OCI-LY3 (cell line): Measurements from ENCODE around the gene HECA.
"Not testable (repeated sequence)": the region's sequence is repeated elsewhere in the genome, so short reads cannot be mapped to it uniquely, and the experiment has no call there.

Source experiments
- H2AFZ ChIP-seq: fragments of 200-600, 300-600 bp; shearing (Covaris generic); 2 replicates; pipeline ENCODE4 v1.6.0; 2014; ENCODE audit warnings: antibody characterized with exemption, low read depth, low read length
- H3K27ac ChIP-seq: fragments of 200-600, 300-600 bp; sonication (generic); 2 replicates; pipeline ENCODE4 v1.5.1; 2014; ENCODE audit warnings: mild to moderate bottlenecking, low read length, moderate library complexity, mixed read lengths
- H3K27me3 ChIP-seq: fragments of 200-600, 300-600 bp; sonication (generic); 2 replicates; pipeline ENCODE4 v1.6.1; 2014; ENCODE audit warnings: low read depth, low read length, mixed read lengths
- H3K36me3 ChIP-seq: fragments of 200-600, 300-600 bp; sonication (generic); replicated peaks from 2 replicates; pipeline ENCODE3; 2014; ENCODE audit warnings: low read depth, low read length, mixed read lengths
- H3K4me1 ChIP-seq: fragments of 300-600, 200-600 bp; sonication (generic); 2 replicates; pipeline ENCODE4 v1.6.1; 2014; ENCODE audit warnings: low read length, mixed read lengths
- H3K4me2 ChIP-seq: fragments of 200-600, 300-600 bp; sonication (generic); 2 replicates; pipeline ENCODE4 v1.6.1; 2014; ENCODE audit warnings: low read length, mixed read lengths
- H3K4me3 ChIP-seq: fragments of 300-600, 200-600 bp; sonication (generic); 2 replicates; pipeline ENCODE4 v1.5.1; 2014; ENCODE audit warnings: antibody characterized with exemption, mild to moderate bottlenecking, low read length, moderate library complexity
- H3K79me2 ChIP-seq: fragments of 300-600, 200-600 bp; shearing (Covaris generic); 2 replicates; pipeline ENCODE4 v1.6.1; 2014; ENCODE audit warnings: mild to moderate bottlenecking, low read length, mixed read lengths
- H3K9ac ChIP-seq: fragments of 300-600, 200-600 bp; shearing (Covaris generic); 2 replicates; pipeline ENCODE4 v1.6.0; 2014; ENCODE audit warnings: mild to moderate bottlenecking, low read length, moderate library complexity
- H3K9me3 ChIP-seq: fragments of 200-600, 300-600 bp; shearing (Covaris generic); 2 replicates; pipeline ENCODE4 v1.6.1; 2014; ENCODE audit warnings: low read length, mixed read lengths; ENCODE audit not compliant: insufficient read depth
- H4K20me1 ChIP-seq: fragments of 200-600, 300-600 bp; sonication (generic); 2 replicates; pipeline ENCODE4 v1.6.1; 2016; ENCODE audit warnings: low read length, mixed read lengths; ENCODE audit not compliant: insufficient read depth
- EZH2phosphoT487 ChIP-seq: fragments of 200-600 bp; shearing (Covaris generic); IDR thresholded peaks from 2 replicates; pipeline ENCODE4 v1.6.1; 2018; ENCODE audit warnings: antibody characterized with exemption, mixed run types, low read depth
- TF ChIP-seq, protein P1 (sequence below): fragments of 200-600, 300-600 bp; sonication (generic); IDR thresholded peaks from 2 replicates; pipeline ENCODE4 v1.5.1; 2014; ENCODE audit warnings: antibody characterized with exemption, low read length, low read depth

Gene HECA

DNA sequence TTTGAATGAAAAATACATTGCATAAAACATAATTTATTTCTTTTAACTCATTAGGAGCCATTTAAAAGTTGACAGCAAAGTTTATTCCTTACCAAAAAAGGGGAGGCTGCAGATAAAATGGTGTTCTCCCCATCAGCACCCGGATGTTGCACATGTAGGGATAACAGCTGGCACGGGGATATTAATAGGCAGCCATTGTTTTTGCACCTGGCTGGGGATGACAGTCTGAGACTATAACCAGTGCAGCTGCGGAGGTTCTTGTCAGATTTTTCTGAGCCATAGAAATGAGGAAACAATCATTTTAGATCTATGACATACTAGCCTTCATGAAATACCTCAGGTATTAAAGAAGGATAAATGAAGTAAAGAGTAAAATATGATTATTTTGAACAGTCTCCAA is 20.1 kb upstream of the HECA start:
- H3K4me1 ChIP-seq = no peaks in the 10 kb centered on the region
- no peak overlapping the region for H3K27ac ChIP-seq
- H3K36me3 ChIP-seq = no peaks in the 10 kb centered on the region
- no peak overlapping the region for H3K9ac ChIP-seq
- peaks cover 3% of the 10 kb centered on the region; the same call in 1 of the 2 replicates for H3K9me3 ChIP-seq
- no peaks in the 10 kb centered on the region for H3K27me3 ChIP-seq
- TF ChIP-seq, protein P1, sequence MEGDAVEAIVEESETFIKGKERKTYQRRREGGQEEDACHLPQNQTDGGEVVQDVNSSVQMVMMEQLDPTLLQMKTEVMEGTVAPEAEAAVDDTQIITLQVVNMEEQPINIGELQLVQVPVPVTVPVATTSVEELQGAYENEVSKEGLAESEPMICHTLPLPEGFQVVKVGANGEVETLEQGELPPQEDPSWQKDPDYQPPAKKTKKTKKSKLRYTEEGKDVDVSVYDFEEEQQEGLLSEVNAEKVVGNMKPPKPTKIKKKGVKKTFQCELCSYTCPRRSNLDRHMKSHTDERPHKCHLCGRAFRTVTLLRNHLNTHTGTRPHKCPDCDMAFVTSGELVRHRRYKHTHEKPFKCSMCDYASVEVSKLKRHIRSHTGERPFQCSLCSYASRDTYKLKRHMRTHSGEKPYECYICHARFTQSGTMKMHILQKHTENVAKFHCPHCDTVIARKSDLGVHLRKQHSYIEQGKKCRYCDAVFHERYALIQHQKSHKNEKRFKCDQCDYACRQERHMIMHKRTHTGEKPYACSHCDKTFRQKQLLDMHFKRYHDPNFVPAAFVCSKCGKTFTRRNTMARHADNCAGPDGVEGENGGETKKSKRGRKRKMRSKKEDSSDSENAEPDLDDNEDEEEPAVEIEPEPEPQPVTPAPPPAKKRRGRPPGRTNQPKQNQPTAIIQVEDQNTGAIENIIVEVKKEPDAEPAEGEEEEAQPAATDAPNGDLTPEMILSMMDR = no peak
- no peak for TF ChIP-seq EZH2phosphoT487
- no peaks in the 10 kb centered on the region for H3K79me2 ChIP-seq
- H3K4me2 ChIP-seq = no peak overlapping the region
- H4K20me1 ChIP-seq = no peaks in the 10 kb centered on the region
- H2AFZ ChIP-seq = no peak overlapping the region
- no peak overlapping the region for H3K4me3 ChIP-seq

DNA sequence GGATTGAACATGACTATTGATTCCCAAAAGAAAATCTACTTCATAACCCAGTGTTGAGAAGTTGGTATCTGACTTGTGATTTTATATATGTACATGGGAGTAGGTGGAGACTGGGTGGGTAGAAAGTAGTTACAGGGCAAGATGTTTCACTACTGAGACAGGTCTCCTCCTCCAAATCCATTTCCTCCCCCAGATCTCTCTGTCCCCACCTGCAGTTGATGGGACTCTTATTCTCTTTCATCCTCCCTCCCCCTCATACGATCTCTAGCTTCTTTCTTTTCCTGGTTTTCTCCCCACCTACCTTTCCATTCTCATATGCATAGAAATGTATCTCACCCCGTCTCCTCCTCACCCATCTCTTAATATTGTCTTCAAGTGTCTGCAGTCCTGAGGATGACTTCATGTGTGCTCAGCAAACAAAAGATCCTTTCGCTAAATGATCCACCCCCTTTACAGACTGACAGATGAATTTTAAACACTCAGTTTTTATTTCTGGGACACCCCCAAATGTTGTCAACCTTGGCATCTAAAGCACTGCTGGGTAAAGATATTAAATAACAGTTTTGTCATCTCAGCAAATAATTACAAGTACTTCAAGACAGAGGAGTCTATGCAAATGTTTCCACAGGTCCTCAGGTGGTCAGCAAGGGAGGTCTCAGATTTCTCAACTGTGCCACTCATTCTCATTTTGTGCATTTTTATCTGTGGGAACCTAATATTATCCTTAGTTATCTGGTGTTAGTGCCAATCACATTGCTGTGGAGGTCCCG is 18.7 kb upstream of the HECA start:
- Histone ChIP-seq H4K20me1 (no peaks in the 10 kb centered on the region), H3K27ac (no peak overlapping the region)

DNA sequence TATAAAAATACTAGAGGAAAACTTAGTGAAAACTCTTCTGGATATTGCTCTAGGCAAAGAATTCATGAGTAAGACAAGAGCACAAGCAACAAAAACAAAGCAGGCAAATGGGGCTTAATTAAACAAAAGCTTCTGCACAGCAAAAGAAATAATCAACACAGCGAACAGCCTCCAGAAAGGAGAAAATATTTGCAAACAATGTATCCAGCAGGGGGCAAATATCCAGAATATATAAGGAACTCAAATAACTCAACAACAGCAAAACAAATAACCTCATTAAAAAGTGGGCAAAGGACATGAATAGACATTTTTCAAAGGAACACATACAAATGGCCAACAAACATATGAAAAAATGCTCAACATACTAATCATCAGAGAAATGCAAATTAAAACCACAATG is 17.1 kb upstream of the HECA start:
- H3K27ac ChIP-seq = no peak overlapping the region
- no peaks in the 10 kb centered on the region for H3K79me2 ChIP-seq
- H4K20me1 ChIP-seq = no peaks in the 10 kb centered on the region
- peaks cover 9% of the 10 kb centered on the region; the same call in 1 of the 2 replicates for H3K9me3 ChIP-seq
- no peak overlapping the region for H3K4me2 ChIP-seq
- H3K4me1 ChIP-seq = no peaks in the 10 kb centered on the region
- no peak overlapping the region for H2AFZ ChIP-seq
- no peak overlapping the region for H3K4me3 ChIP-seq
- no peak for TF ChIP-seq EZH2phosphoT487
- TF ChIP-seq, protein P1 = no peak
- H3K9ac ChIP-seq = no peak overlapping the region
- H3K36me3 ChIP-seq = no peaks in the 10 kb centered on the region
- H3K27me3 ChIP-seq = no peaks in the 10 kb centered on the region

More for the DNA sequence above, 18.7 kb upstream of the HECA start:
- H3K4me3 ChIP-seq = no peak overlapping the region
- no peaks in the 10 kb centered on the region for H3K27me3 ChIP-seq
- no peaks in the 10 kb centered on the region for H3K79me2 ChIP-seq
- TF ChIP-seq, protein P1 = no peak
- TF ChIP-seq EZH2phosphoT487 = no peak
- H3K36me3 ChIP-seq = no peaks in the 10 kb centered on the region
- H3K4me2 ChIP-seq = no peak overlapping the region
- peaks cover 9% of the 10 kb centered on the region; the same call in 1 of the 2 replicates for H3K9me3 ChIP-seq
- H3K4me1 ChIP-seq = no peaks in the 10 kb centered on the region
- H3K9ac ChIP-seq = no peak overlapping the region
- no peak overlapping the region for H2AFZ ChIP-seq

DNA sequence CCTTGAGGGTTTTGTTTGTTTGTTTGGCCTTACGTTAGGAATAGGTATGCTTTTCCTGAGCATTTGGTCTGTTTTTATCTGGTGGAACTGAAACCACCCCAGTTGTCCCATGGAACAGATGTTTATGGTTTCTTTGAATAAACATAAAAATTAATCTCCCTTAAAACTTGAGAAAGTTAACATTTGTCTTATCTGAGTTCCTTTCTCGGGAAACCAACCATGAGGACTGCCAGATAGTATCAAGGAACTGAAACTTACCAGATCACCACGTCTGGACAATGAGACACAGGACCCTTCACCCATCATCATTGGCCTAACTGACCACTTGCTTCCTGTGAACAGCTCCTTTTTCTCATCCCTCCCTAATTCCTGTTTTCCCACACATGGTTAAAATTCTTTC is 15.3 kb upstream of the HECA start:
- H3K79me2 ChIP-seq = no peaks in the 10 kb centered on the region
- no peak overlapping the region for H3K4me2 ChIP-seq
- H3K9me3 ChIP-seq = peaks cover 9% of the 10 kb centered on the region; the same call in 1 of the 2 replicates
- H4K20me1 ChIP-seq = no peaks in the 10 kb centered on the region
- H2AFZ ChIP-seq = no peak overlapping the region
- no peak overlapping the region for H3K4me3 ChIP-seq
- peaks cover 3% of the 10 kb centered on the region; the same call in 1 of the 2 replicates for H3K4me1 ChIP-seq
- H3K27me3 ChIP-seq = no peaks in the 10 kb centered on the region
- H3K27ac ChIP-seq = no peak overlapping the region
- TF ChIP-seq EZH2phosphoT487 = no peak
- TF ChIP-seq, protein P1 = no peak
- H3K36me3 ChIP-seq = no peaks in the 10 kb centered on the region
- no peak overlapping the region for H3K9ac ChIP-seq

DNA sequence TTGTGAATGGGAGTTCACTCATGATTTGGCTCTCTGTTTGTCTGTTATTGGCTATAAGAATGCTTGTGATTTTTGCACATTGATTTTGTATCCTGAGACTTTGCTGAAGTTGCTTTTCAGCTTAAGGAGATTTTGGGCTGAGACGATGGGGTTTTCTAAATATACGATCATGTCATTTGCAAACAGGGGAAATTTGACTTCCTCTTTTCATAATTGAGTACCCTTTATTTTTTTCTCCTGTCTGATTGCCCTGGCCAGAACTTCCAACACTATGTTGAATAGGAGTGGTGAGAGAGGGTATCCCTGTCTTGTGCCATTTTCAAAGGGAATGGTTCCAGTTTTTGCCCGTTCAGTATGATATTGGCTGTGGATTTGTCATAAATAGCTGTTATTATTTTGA is 12.1 kb upstream of the HECA start:
- not testable (repeated sequence) for H3K79me2 ChIP-seq, H4K20me1 ChIP-seq, H3K4me3 ChIP-seq, H2AFZ ChIP-seq, H3K36me3 ChIP-seq, H3K9me3 ChIP-seq, H3K27ac ChIP-seq, H3K9ac ChIP-seq, H3K27me3 ChIP-seq
- H3K4me2 ChIP-seq = peak overlapping the region; percentile 22; the same call in 1 of the 2 replicates
- peaks cover 19% of the 10 kb centered on the region for H3K4me1 ChIP-seq
